GM18511 (cell line): Measurements from ENCODE around the gene NAV2.
"Not testable (repeated sequence)": the region's sequence is repeated elsewhere in the genome, so short reads cannot be mapped to it uniquely, and the experiment has no call there.

Experiments
- ATAC-seq: cut with Tn5 transposase; IDR thresholded peaks from one replicate; pipeline ENCODE4 v1.9.1; 2021; ENCODE audit warnings: mild to moderate bottlenecking, moderate library complexity; ENCODE audit not compliant: unreplicated experiment

NAV2 gene

GRCh38 chr11:20066013-20066782, 353.6 kb downstream of the NAV2 start:
- no peak for ATAC-seq

- ATAC-seq = no peak
Measured at GRCh38 chr11:20066783-20067156, 354.1 kb downstream of the NAV2 start.

GRCh38 chr11:20067665-20068064, 355.0 kb downstream of the NAV2 start:
- no peak for ATAC-seq

- no peak for ATAC-seq
Measured at GRCh38 chr11:20068691-20069090, 356.1 kb downstream of the NAV2 start.

- no peak for ATAC-seq
Measured at GRCh38 chr11:20070459-20070858, 357.8 kb downstream of the NAV2 start.

GRCh38 chr11:20075627-20076026, 363.0 kb downstream of the NAV2 start:
- ATAC-seq = no peak

- ATAC-seq = no peak
Measured at GRCh38 chr11:20078846-20079245, 366.2 kb downstream of the NAV2 start.

GRCh38 chr11:20080032-20080685, 367.5 kb downstream of the NAV2 start:
- ATAC-seq = peak; percentile 87

GRCh38 chr11:20081336-20081735, 368.7 kb downstream of the NAV2 start:
- no peak for ATAC-seq

GRCh38 chr11:20083877-20084276, 371.2 kb downstream of the NAV2 start:
- ATAC-seq = not testable (repeated sequence)

- no peak for ATAC-seq
Measured at GRCh38 chr11:20084921-20085814, 372.5 kb downstream of the NAV2 start.

GRCh38 chr11:20085918-20086317, 373.3 kb downstream of the NAV2 start:
- no peak for ATAC-seq

- no peak for ATAC-seq
Measured at GRCh38 chr11:20087118-20087521, 374.5 kb downstream of the NAV2 start.

GRCh38 chr11:20088397-20089225, 376.0 kb downstream of the NAV2 start:
- peak; percentile 58 for ATAC-seq

GRCh38 chr11:20089367-20089766, 376.7 kb downstream of the NAV2 start:
- no peak for ATAC-seq

- no peak for ATAC-seq
Measured at GRCh38 chr11:20089796-20090653, 377.4 kb downstream of the NAV2 start.

GRCh38 chr11:20090654-20091374, 378.2 kb downstream of the NAV2 start:
- ATAC-seq = no peak

GRCh38 chr11:20093775-20094174, 381.1 kb downstream of the NAV2 start:
- no peak for ATAC-seq

- ATAC-seq = no peak
Measured at GRCh38 chr11:20095189-20095588, 382.6 kb downstream of the NAV2 start.
